MM.1S (cell line): ENCODE measurements around the gene PKP2.

Source experiments
- DNase-seq: peaks from one replicate; pipeline ENCODE4 v3.0.0-alpha.2; 2015
- H2AFZ ChIP-seq: fragments of 300-600 bp; sonication (generic); 2 replicates; pipeline ENCODE4 v1.6.0; 2016; ENCODE audit warnings: antibody characterized with exemption, low read length
- H3F3A ChIP-seq: fragments of 300-600 bp; sonication (generic); 2 replicates; pipeline ENCODE4 v1.6.1; 2016; ENCODE audit warnings: mild to moderate bottlenecking, antibody characterized with exemption, low read length, moderate library complexity, mixed read lengths; ENCODE audit not compliant: insufficient read depth
- H3K27ac ChIP-seq: fragments of 300-600 bp; sonication (generic); 2 replicates; pipeline ENCODE4 v1.5.1; 2016; ENCODE audit warnings: mild to moderate bottlenecking, low read length
- H3K27me3 ChIP-seq: fragments of 300-600 bp; sonication (generic); replicated peaks from 2 replicates; pipeline ENCODE4 v1.6.0; 2016; ENCODE audit warnings: low read length; ENCODE audit not compliant: insufficient read depth
- H3K36me3 ChIP-seq: fragments of 300-600 bp; sonication (generic); replicated peaks from 2 replicates; pipeline ENCODE4 v1.6.1; 2016; ENCODE audit warnings: mild to moderate bottlenecking, low read length, mixed read lengths; ENCODE audit not compliant: insufficient read depth
- H3K4me1 ChIP-seq: fragments of 300-600 bp; sonication (generic); 2 replicates; pipeline ENCODE4 v1.6.1; 2016; ENCODE audit warnings: low read length, mixed read lengths
- H3K4me2 ChIP-seq: fragments of 300-600 bp; sonication (generic); 2 replicates; pipeline ENCODE4 v1.6.0; 2016; ENCODE audit warnings: low read depth, low read length
- H3K4me3 ChIP-seq: fragments of 300-600 bp; sonication (generic); 2 replicates; pipeline ENCODE4 v1.5.1; 2016; ENCODE audit warnings: low read length, mixed read lengths
- H3K79me2 ChIP-seq: fragments of 300-600 bp; sonication (generic); 2 replicates; pipeline ENCODE4 v1.6.1; 2016; ENCODE audit warnings: mixed run types, low read length, mixed read lengths
- H3K9ac ChIP-seq: fragments of 300-600 bp; sonication (generic); 2 replicates; pipeline ENCODE4 v1.6.1; 2016; ENCODE audit warnings: low read length, mixed read lengths
- H3K9me2 ChIP-seq: fragments of 300-600 bp; sonication (generic); replicated peaks from 2 replicates; pipeline ENCODE4 v1.6.1; 2016; ENCODE audit warnings: mild to moderate bottlenecking, low read length, mixed read lengths; ENCODE audit not compliant: insufficient read depth
- H3K9me3 ChIP-seq: fragments of 300-600 bp; sonication (generic); replicated peaks from 2 replicates; pipeline ENCODE4 v1.6.1; 2016; ENCODE audit warnings: mild to moderate bottlenecking, low read length, mixed read lengths; ENCODE audit not compliant: insufficient read depth
- H4K20me1 ChIP-seq: fragments of 300-600 bp; sonication (generic); 2 replicates; pipeline ENCODE4 v1.6.1; 2016; ENCODE audit warnings: mild to moderate bottlenecking, low read length, moderate library complexity, mixed read lengths; ENCODE audit not compliant: insufficient read depth
- CTCF ChIP-seq: fragments of 300-600 bp; sonication (generic); IDR thresholded peaks from 2 replicates; pipeline ENCODE4 v1.5.1; 2016; ENCODE audit warnings: antibody characterized with exemption, low read length, mixed read lengths
- EZH2 ChIP-seq: fragments of 300-600 bp; sonication (generic); optimal IDR thresholded peaks from 2 replicates; pipeline ENCODE3; 2017; ENCODE audit warnings: low read depth, mild to moderate bottlenecking, antibody characterized with exemption, low read length, mixed read lengths
- EZH2phosphoT487 ChIP-seq: fragments of 300-600 bp; sonication (generic); IDR thresholded peaks from 2 replicates; pipeline ENCODE4 v1.6.1; 2018; ENCODE audit warnings: antibody characterized with exemption, low read length

PKP2 gene

GRCh38 chr12:32854097-32854496 lies 42.5 kb downstream of the PKP2 start:
- Histone ChIP-seq H3K9me2 (no peaks in the 10 kb centered on the region), H3K27me3 (no peaks in the 10 kb centered on the region), H3K36me3 (peaks cover 18% of the 10 kb centered on the region), H3K9me3 (no peaks in the 10 kb centered on the region), H3K4me2 (no peak overlapping the region), H4K20me1 (peaks cover 12% of the 10 kb centered on the region), H3K4me3 (no peak overlapping the region), H2AFZ (no peak overlapping the region), H3K4me1 (peaks cover 4% of the 10 kb centered on the region; the same call in 1 of the 2 replicates), H3K27ac (no peak overlapping the region), H3F3A (no peaks in the 10 kb centered on the region; the same call in 1 of the 2 replicates), H3K79me2 (peaks cover 99% of the 10 kb centered on the region), H3K9ac (no peak overlapping the region)
- TF ChIP-seq EZH2 = no peak
- TF ChIP-seq EZH2phosphoT487 = no peak
- no peak for TF ChIP-seq CTCF
- DNase-seq = no peak

GRCh38 chr12:32847287-32847686 lies 49.3 kb downstream of the PKP2 start:
- Histone ChIP-seq H3K4me3 (no peak overlapping the region), H3K9ac (no peak overlapping the region), H3K9me2 (no peaks in the 10 kb centered on the region), H2AFZ (no peak overlapping the region), H3K4me1 (no peaks in the 10 kb centered on the region), H3F3A (no peaks in the 10 kb centered on the region; the same call in 1 of the 2 replicates), H3K27me3 (no peaks in the 10 kb centered on the region), H4K20me1 (peaks cover 3% of the 10 kb centered on the region), H3K36me3 (peaks cover 20% of the 10 kb centered on the region), H3K9me3 (no peaks in the 10 kb centered on the region), H3K79me2 (peaks cover 93% of the 10 kb centered on the region), H3K27ac (no peak overlapping the region), H3K4me2 (no peak overlapping the region)
- TF ChIP-seq EZH2phosphoT487 = no peak
- TF ChIP-seq EZH2 = no peak
- DNase-seq = no peak

- H3K9me2 ChIP-seq = no peaks in the 10 kb centered on the region
- peaks cover 20% of the 10 kb centered on the region for H3K36me3 ChIP-seq
- no peaks in the 10 kb centered on the region for H3K9me3 ChIP-seq
- no peaks in the 10 kb centered on the region for H3K27me3 ChIP-seq
- no peak overlapping the region for H2AFZ ChIP-seq
- H4K20me1 ChIP-seq = peaks cover 3% of the 10 kb centered on the region
- H3K9ac ChIP-seq = no peak overlapping the region
- peaks cover 93% of the 10 kb centered on the region for H3K79me2 ChIP-seq
- no peak overlapping the region for H3K4me2 ChIP-seq
- no peaks in the 10 kb centered on the region for H3K4me1 ChIP-seq
- DNase-seq = no peak
- H3F3A ChIP-seq = no peaks in the 10 kb centered on the region; the same call in 1 of the 2 replicates
- H3K27ac ChIP-seq = no peak overlapping the region
- TF ChIP-seq EZH2phosphoT487 = no peak
- no peak for TF ChIP-seq EZH2
- TF ChIP-seq CTCF = no peak
- H3K4me3 ChIP-seq = no peak overlapping the region
Measured at GRCh38 chr12:32846053-32846452, 50.5 kb downstream of the PKP2 start.

- Histone ChIP-seq H3K4me2 (no peak overlapping the region), H3K27me3 (no peaks in the 10 kb centered on the region), H2AFZ (no peak overlapping the region), H3K4me3 (no peak overlapping the region), H3K36me3 (peaks cover 11% of the 10 kb centered on the region), H3K79me2 (peaks cover 86% of the 10 kb centered on the region), H3K4me1 (no peaks in the 10 kb centered on the region), H3K9me2 (no peaks in the 10 kb centered on the region), H3K27ac (no peak overlapping the region), H3F3A (no peaks in the 10 kb centered on the region), H3K9me3 (no peaks in the 10 kb centered on the region), H3K9ac (no peak overlapping the region), H4K20me1 (no peaks in the 10 kb centered on the region; the same call in none of the 2 replicates)
- no peak for DNase-seq
- TF ChIP-seq EZH2 = no peak
- TF ChIP-seq EZH2phosphoT487 = no peak
- TF ChIP-seq CTCF = no peak
Measured at GRCh38 chr12:32843528-32844095, 53.0 kb downstream of the PKP2 start.
